GM23248 (cell line): ENCODE results near the gene OGFRL1. TPM values are rescaled to one million over a fixed set of nuclear protein-coding genes. Genes with fewer than 3 reads are reported as not detected.
A peak's percentile ranks its signal among the peaks of the same experiment; 100 is the strongest.

Experiments used
- DNase-seq: peaks from one replicate; pipeline ENCODE4 v3.0.0-alpha.2; 2015
- H2AFZ ChIP-seq: fragments of 200-600 bp; sonication (generic); 2 replicates; pipeline ENCODE4 v1.6.1; 2016; ENCODE audit warnings: antibody characterized with exemption
- H3F3A ChIP-seq: fragments of 200-600 bp; sonication (generic); 2 replicates; pipeline ENCODE4 v1.6.1; 2016; ENCODE audit warnings: mild to moderate bottlenecking, antibody characterized with exemption, mixed run types; ENCODE audit not compliant: insufficient read depth
- H3K27ac ChIP-seq: fragments of 200-600 bp; sonication (generic); 2 replicates; pipeline ENCODE4 v1.5.1; 2016; ENCODE audit warnings: mild to moderate bottlenecking
- H3K27me3 ChIP-seq: fragments of 200-600 bp; sonication (generic); replicated peaks from 2 replicates; pipeline ENCODE4 v1.6.1; 2016; ENCODE audit warnings: mild to moderate bottlenecking; ENCODE audit not compliant: insufficient read depth
- H3K36me3 ChIP-seq: fragments of 200-600 bp; sonication (generic); 2 replicates; pipeline ENCODE4 v1.6.1; 2016; ENCODE audit warnings: low read depth, mild to moderate bottlenecking
- H3K4me1 ChIP-seq: fragments of 200-600 bp; sonication (generic); 2 replicates; pipeline ENCODE4 v1.6.1; 2016; ENCODE audit warnings: mild to moderate bottlenecking; ENCODE audit not compliant: insufficient read depth
- H3K4me2 ChIP-seq: fragments of 200-600 bp; sonication (generic); one replicate; pipeline ENCODE4 v1.6.1; 2016; ENCODE audit warnings: mild to moderate bottlenecking; ENCODE audit not compliant: unreplicated experiment
- H3K4me3 ChIP-seq: fragments of 200-600 bp; sonication (generic); 2 replicates; pipeline ENCODE4 v1.5.1; 2016; ENCODE audit warnings: mild to moderate bottlenecking
- H3K79me2 ChIP-seq: fragments of 200-600 bp; sonication (generic); 2 replicates; pipeline ENCODE4 v1.6.1; 2016; ENCODE audit warnings: mild to moderate bottlenecking; ENCODE audit not compliant: insufficient read depth
- H3K9ac ChIP-seq: fragments of 200-600 bp; sonication (generic); 2 replicates; pipeline ENCODE4 v1.6.1; 2016; ENCODE audit warnings: mild to moderate bottlenecking
- H3K9me2 ChIP-seq: fragments of 200-600 bp; sonication (generic); 2 replicates; pipeline ENCODE4 v1.6.1; 2016; ENCODE audit warnings: mixed run types, mild to moderate bottlenecking, moderate library complexity; ENCODE audit not compliant: insufficient read depth
- H3K9me3 ChIP-seq: fragments of 200-600 bp; sonication (generic); one replicate; pipeline ENCODE4 v1.6.1; 2017; ENCODE audit warnings: low read depth
- H4K20me1 ChIP-seq: fragments of 200-600 bp; sonication (generic); 2 replicates; pipeline ENCODE4 v1.6.0; 2016; ENCODE audit not compliant: insufficient read depth
- EZH2 ChIP-seq: fragments of 200-600 bp; sonication (generic); IDR thresholded peaks from 2 replicates; pipeline ENCODE4 v1.6.1; 2018; ENCODE audit warnings: antibody characterized with exemption, mild to moderate bottlenecking; ENCODE audit not compliant: insufficient read depth, poor library complexity, severe bottlenecking
- EZH2phosphoT487 ChIP-seq: fragments of 200-600 bp; sonication (generic); IDR thresholded peaks from 2 replicates; pipeline ENCODE4 v1.6.1; 2018; ENCODE audit warnings: antibody characterized with exemption, moderate library complexity, mild to moderate bottlenecking, low read depth; ENCODE audit not compliant: insufficient read depth
- WGBS, 2 experiments: methylation state at CpG; one replicate each; pipeline ENCODE4 v1.1.6; 2015 to 2017; ENCODE audit warnings: low lambda C conversion rate in 2 of 2, low coverage in 1 of 2; ENCODE audit errors: missing lambda C conversion rate in 2 of 2; 5-methylcytosine and 5-hydroxymethylcytosine counted together
- in situ Hi-C: fragments of 300-500 bp; cut with MboI; formaldehyde crosslinking; loops from 2 replicates; pipeline ENCODE4 v1.15.0; 2020
- polyA plus RNA-seq: library from polyadenylated mRNA; unstranded; fragments of >200 nt; fragmentation: Nextera tagmentation; extraction: Ambion mirVana; gene quantifications from 2 replicates; pipeline ENCODE4 v1.2.1, GENCODE V29; 2016
- total RNA-seq: library from RNA; depleted of rRNA; stranded (reverse); fragments of >200 nt; shearing (Covaris generic); gene quantifications from 2 replicates; pipeline ENCODE4 v1.2.3, GENCODE V29; 2014

Gene OGFRL1
- total and polyA plus RNA-seq, 2 experiments from 2014 or later, result 8.5 to 19.9 TPM

DNA sequence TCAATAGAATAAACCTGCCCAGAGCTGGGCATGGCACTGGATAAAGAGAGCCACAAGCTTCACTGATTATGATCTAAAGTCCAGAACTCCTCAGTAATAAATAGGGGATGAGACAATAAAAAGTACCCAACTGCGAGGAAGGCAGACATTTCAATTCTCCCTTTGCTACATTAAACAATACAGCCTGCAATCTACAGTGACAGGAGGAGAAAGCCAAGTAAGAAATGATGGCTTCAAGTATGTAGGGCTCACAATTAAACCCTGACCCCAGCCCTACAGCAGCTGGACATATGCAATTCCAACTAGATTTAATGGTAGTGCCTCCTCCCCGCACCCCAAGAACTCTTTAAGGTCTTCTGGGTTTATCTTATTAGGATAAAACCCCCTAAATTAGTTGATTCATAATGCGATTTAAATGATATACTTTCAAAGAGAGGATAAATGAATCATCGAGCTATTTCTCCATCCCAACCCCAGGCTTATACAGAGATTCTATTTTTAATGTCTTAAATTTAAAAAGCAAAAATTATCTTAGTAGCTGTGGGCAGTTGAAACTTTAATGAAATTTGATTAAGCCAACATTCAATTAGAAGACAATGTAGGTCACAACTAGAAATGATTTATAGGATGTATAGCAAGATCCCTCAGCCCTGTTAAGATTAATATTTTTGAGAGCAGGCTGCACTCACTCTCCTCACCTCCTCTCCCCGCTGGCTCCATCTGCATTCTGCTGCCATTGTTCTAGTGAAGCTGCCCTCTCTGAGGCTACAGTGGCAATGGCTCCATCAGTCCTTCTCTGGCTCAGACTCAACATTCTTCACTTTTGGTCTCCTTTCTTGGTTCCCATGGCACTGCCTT, 57.1 kb downstream of the OGFRL1 start:
- no peak overlapping the region for H3K27ac ChIP-seq
- in situ Hi-C loops, result loop anchor here (5.0 kb wide), 1 partner anchor 153 kb away; no protein-coding TSS in a partner anchor
- DNase-seq, result no peak
- H3K9ac ChIP-seq, result no peak overlapping the region
- H3K4me3 ChIP-seq, result no peak overlapping the region
- H3K36me3 ChIP-seq, result no peaks in the 10 kb centered on the region
- H3F3A ChIP-seq, result peaks cover 9% of the 10 kb centered on the region
- no peaks in the 10 kb centered on the region for H4K20me1 ChIP-seq
- no peaks in the 10 kb centered on the region for H3K9me3 ChIP-seq
- no peaks in the 10 kb centered on the region for H3K79me2 ChIP-seq
- no peaks in the 10 kb centered on the region for H3K27me3 ChIP-seq
- peaks cover 17% of the 10 kb centered on the region for H3K4me1 ChIP-seq
- 87 to 94% methylated on average over 5 of the region's 5 CpGs for WGBS, 2 experiments
- no peak overlapping the region for H2AFZ ChIP-seq
- H3K4me2 ChIP-seq, result no peak overlapping the region
- no peaks in the 10 kb centered on the region for H3K9me2 ChIP-seq
- TF ChIP-seq EZH2phosphoT487, result no peak

DNA sequence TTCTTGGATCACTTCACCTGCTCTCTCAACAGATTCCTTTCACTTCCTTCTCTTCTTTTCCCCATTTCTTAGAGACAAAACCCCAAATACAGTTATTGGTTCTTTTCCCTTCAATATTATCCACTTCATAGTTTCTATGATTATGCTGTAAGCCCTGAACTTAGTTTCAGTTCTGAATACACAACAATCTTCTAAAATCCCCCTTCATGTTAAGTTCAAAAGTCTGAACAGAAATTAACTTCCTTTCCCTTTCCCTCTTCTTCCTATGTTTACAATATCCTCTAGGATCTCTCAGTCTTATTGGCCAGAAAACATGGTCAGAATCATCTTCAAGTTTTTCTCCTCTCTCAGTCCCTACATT, 57.7 kb downstream of the OGFRL1 start:
- Histone ChIP-seq H3K79me2 (no peaks in the 10 kb centered on the region), H3K4me2 (no peak overlapping the region), H3K9me2 (no peaks in the 10 kb centered on the region), H3K4me1 (peaks cover 24% of the 10 kb centered on the region), H3F3A (peaks cover 15% of the 10 kb centered on the region), H3K36me3 (no peaks in the 10 kb centered on the region), H3K27ac (no peak overlapping the region), H3K9ac (no peak overlapping the region), H2AFZ (no peak overlapping the region), H4K20me1 (no peaks in the 10 kb centered on the region), H3K9me3 (no peaks in the 10 kb centered on the region), H3K4me3 (no peak overlapping the region), H3K27me3 (no peaks in the 10 kb centered on the region)
- no peak for DNase-seq
- in situ Hi-C loops, result loop anchor here (5.0 kb wide), 1 partner anchor 154 kb away; no protein-coding TSS in a partner anchor
- TF ChIP-seq EZH2, result no peak
- no peak for TF ChIP-seq EZH2phosphoT487

DNA sequence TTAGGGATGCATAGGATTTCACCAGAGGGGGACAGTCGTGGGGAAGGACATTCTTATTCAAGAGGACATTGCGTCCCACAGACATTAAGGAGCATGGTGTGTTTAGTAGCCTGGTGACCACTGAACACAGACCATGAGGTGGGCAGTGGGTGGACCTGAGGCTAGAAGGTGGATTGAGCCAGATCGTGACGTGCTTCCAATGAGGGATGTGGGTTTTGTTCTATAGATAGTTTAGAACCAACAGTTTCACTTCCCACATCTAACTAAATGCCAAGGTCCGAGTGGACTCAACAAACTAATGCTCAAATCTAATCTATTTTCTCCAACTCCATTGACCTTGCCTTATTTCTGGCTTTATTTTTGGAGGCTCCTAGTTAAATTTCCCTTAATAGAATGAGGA, 58.5 kb downstream of the OGFRL1 start:
- H3K4me3 ChIP-seq, result no peak overlapping the region
- in situ Hi-C loops, result loop anchor here (5.0 kb wide), 1 partner anchor 155 kb away; no protein-coding TSS in a partner anchor
- 95 to 98% methylated on average over 5 of the region's 5 CpGs for WGBS, 2 experiments
- TF ChIP-seq EZH2 (no peak), EZH2phosphoT487 (no peak)
- no peaks in the 10 kb centered on the region for H3K36me3 ChIP-seq
- no peak overlapping the region for H3K9ac ChIP-seq
- H4K20me1 ChIP-seq, result no peaks in the 10 kb centered on the region
- H3K9me3 ChIP-seq, result no peaks in the 10 kb centered on the region
- peaks cover 23% of the 10 kb centered on the region for H3F3A ChIP-seq
- no peaks in the 10 kb centered on the region for H3K27me3 ChIP-seq
- peaks cover 24% of the 10 kb centered on the region for H3K4me1 ChIP-seq
- H3K27ac ChIP-seq, result no peak overlapping the region
- H3K4me2 ChIP-seq, result no peak overlapping the region
- no peak for DNase-seq
- no peaks in the 10 kb centered on the region for H3K79me2 ChIP-seq
- H3K9me2 ChIP-seq, result no peaks in the 10 kb centered on the region
- no peak overlapping the region for H2AFZ ChIP-seq

DNA sequence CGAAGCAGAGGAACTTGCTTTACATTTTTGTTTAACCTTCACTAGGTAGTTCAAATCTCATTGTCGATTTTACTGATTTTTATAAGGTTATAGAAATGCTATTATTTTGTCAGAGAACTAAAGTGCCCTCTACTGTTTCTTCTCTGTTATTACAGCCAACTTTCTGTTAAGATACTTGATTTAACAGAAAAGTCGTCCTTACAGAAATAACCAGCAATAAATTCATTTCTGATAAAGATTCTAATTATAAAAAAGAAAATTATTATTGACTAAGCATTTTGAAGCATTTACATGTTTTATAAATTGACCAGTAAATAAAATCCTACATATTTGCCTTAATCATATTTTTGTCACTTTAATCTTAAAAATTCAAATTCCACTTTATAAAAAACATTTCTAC, 60.8 kb downstream of the OGFRL1 start:
- TF ChIP-seq EZH2phosphoT487 (no peak), EZH2 (no peak)
- peak overlapping the region; percentile 81 for H3K27ac ChIP-seq
- H4K20me1 ChIP-seq, result no peaks in the 10 kb centered on the region
- H3K9me2 ChIP-seq, result no peaks in the 10 kb centered on the region
- peak overlapping the region; percentile 53 for H3K9ac ChIP-seq
- peak overlapping the region; percentile 73 for H3K4me2 ChIP-seq
- in situ Hi-C loops, result loop anchor here (5.0 kb wide), 1 partner anchor 157 kb away; no protein-coding TSS in a partner anchor
- H2AFZ ChIP-seq, result 0 out of 2 replicates have a peak overlapping the region, but pooled peaks have one; percentile 75
- H3K79me2 ChIP-seq, result no peaks in the 10 kb centered on the region
- no peaks in the 10 kb centered on the region for H3K9me3 ChIP-seq
- 1% methylated on average over 3 of the region's 3 CpGs for WGBS, 2 experiments
- peaks cover 24% of the 10 kb centered on the region for H3K4me1 ChIP-seq
- H3K27me3 ChIP-seq, result no peaks in the 10 kb centered on the region
- DNase-seq, result peak; percentile 63
- no peaks in the 10 kb centered on the region for H3K36me3 ChIP-seq
- no peak overlapping the region; the same call in 1 of the 2 replicates for H3K4me3 ChIP-seq
- H3F3A ChIP-seq, result peaks cover 23% of the 10 kb centered on the region
